GM06990 (cell line): ENCODE measurements around the gene TTC27.

Experiments
- DNase-seq: peaks from one replicate; pipeline ENCODE4 v3.0.0-alpha.2; 2011; ENCODE audit not compliant: insufficient read length; ENCODE audit errors: extremely low read depth
- H3K27me3 ChIP-seq: replicated peaks from 2 replicates; pipeline ENCODE4 v1.6.0; 2011; ENCODE audit warnings: low read length; ENCODE audit not compliant: control insufficient read depth, insufficient read depth
- H3K36me3 ChIP-seq: 2 replicates; pipeline ENCODE4 v1.5.1; 2011; ENCODE audit warnings: low read length; ENCODE audit not compliant: control insufficient read depth, insufficient read depth
- H3K4me3 ChIP-seq: replicated peaks from 2 replicates; pipeline ENCODE4 v1.5.1; 2011; ENCODE audit warnings: low read depth, mild to moderate bottlenecking, control low read depth, low read length
- TF ChIP-seq, protein P1 (sequence below): IDR thresholded peaks from 2 replicates; pipeline ENCODE4 v1.5.1; 2011; ENCODE audit warnings: low read length, control low read depth, mild to moderate bottlenecking, inconsistent platforms; ENCODE audit not compliant: insufficient read depth, poor library complexity, severe bottlenecking

The TTC27 gene

DNA sequence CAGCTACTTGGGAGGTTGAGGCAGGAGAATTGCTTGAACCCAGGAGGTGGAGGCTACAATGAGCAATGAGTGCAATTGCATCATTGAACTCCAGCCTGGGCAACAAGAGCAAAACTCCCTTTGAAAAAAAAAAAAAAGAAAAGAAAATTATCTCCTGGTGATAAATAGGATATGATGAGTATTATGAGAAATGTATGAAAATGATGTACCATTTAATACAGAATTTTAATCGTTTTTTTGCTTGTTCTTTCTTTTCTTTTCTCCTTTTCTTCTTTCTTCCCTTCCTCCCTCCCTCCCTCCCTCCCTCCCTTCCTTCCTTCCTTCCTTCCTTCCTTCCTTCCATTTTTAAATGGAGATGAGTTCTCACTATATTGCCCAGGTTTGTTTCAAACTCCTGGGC, 40.4 kb downstream of the TTC27 start:
- no peak overlapping the region for H3K4me3 ChIP-seq
- peaks cover 1% of the 10 kb centered on the region; the same call in 1 of the 2 replicates for H3K36me3 ChIP-seq
- DNase-seq = no peak
- H3K27me3 ChIP-seq = no peaks in the 10 kb centered on the region
- TF ChIP-seq, protein P1, sequence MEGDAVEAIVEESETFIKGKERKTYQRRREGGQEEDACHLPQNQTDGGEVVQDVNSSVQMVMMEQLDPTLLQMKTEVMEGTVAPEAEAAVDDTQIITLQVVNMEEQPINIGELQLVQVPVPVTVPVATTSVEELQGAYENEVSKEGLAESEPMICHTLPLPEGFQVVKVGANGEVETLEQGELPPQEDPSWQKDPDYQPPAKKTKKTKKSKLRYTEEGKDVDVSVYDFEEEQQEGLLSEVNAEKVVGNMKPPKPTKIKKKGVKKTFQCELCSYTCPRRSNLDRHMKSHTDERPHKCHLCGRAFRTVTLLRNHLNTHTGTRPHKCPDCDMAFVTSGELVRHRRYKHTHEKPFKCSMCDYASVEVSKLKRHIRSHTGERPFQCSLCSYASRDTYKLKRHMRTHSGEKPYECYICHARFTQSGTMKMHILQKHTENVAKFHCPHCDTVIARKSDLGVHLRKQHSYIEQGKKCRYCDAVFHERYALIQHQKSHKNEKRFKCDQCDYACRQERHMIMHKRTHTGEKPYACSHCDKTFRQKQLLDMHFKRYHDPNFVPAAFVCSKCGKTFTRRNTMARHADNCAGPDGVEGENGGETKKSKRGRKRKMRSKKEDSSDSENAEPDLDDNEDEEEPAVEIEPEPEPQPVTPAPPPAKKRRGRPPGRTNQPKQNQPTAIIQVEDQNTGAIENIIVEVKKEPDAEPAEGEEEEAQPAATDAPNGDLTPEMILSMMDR = no peak

DNA sequence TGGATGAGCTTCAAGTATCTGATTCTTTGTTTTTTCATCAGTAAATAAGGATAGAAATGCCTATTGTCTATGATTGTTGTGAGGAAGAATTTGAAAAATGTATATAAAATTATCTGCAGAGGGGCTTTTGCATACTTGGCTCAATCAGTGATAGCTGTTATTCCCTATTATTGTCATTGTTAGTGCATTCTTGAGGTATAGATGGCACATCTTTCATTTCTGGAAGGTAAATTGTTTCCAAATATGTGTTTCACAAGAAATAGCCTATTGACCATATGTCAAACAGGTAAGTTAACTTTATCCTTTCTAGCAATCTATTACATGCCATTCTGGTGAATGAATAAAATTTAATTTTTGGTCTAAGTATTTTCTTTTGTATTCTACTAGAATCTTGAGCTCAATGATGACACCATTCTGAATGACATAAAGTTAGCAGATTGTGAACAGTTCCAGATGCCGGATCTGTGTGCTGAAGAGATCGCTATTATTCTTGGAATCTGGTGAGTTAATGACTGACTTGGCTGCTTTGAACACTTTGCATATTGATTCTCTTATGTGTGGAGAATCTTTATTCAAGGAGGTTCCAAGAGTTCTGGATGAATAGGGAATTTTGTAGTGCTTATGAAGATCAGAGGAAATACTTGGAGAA, 44.2 kb downstream of the TTC27 start:
- peaks cover 1% of the 10 kb centered on the region; the same call in 1 of the 2 replicates for H3K36me3 ChIP-seq
- no peaks in the 10 kb centered on the region for H3K27me3 ChIP-seq
- H3K4me3 ChIP-seq = no peak overlapping the region
- DNase-seq = no peak
- TF ChIP-seq, protein P1 = no peak

- Histone ChIP-seq H3K27me3 (no peaks in the 10 kb centered on the region), H3K36me3 (no peaks in the 10 kb centered on the region), H3K4me3 (no peak overlapping the region)
- no peak for DNase-seq
- TF ChIP-seq, protein P1 = no peak
These were observed 51.0 kb downstream of the TTC27 start for GRCh38 chr2:32678825-32679224.

- H3K4me3 ChIP-seq = no peak overlapping the region
- TF ChIP-seq, protein P1 = no peak
These were observed 53.1 kb downstream of the TTC27 start for GRCh38 chr2:32680942-32681341.

DNA sequence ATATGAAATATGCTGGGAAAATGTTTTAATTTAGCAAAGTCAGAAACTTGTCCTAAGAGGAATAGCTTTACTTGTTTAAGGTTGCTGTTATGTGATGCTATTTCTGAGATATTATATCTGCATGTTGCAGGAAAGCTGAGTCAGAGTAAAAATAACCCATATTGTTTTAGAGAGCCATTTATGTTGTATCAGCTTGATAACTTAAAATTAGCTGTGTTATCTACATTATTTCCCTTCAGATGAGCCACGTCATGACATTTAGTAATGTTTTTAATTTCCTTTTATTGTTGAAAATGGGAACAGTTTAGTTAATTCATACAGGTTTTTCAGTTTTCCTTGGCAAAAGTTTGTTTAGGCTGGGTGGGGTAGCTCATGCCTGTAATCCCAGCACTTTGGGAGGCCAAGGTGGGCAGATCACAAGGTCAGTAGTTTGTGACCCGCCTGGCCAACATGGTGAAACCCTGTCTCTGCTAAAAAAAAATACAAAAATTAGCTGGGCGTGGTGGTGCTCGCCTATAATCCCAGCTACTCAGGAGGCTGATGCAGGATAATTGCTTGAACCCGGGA, 55.8 kb downstream of the TTC27 start:
- no peaks in the 10 kb centered on the region for H3K27me3 ChIP-seq
- no peak for DNase-seq
- H3K4me3 ChIP-seq = no peak overlapping the region
- H3K36me3 ChIP-seq = no peaks in the 10 kb centered on the region
- TF ChIP-seq, protein P1 = no peak

More at GRCh38 chr2:32680942-32681341, 53.1 kb downstream of the TTC27 start:
- no peak for DNase-seq
- Histone ChIP-seq H3K36me3 (no peaks in the 10 kb centered on the region), H3K27me3 (no peaks in the 10 kb centered on the region)
